NCI-H510A (cell line): ENCODE data around the gene CSN1S1.
"Not testable (repeated sequence)": the region's sequence is repeated elsewhere in the genome, so short reads cannot be mapped to it uniquely, and the experiment has no call there.

ENCODE experiments used
- DNase-seq: peaks from one replicate; lab custom pipeline; 2025; lab: John Stamatoyannopoulos, UW

CSN1S1 gene

GRCh38 chr4:69930768-69931167 is at the start of gene CSN1S1:
Gene CSN1S1, plus strand, starts transcription at chr4:69931068. Its CDS starts 1,488 bp downstream, at chr4:69932556.
- no peak for DNase-seq

GRCh38 chr4:69881173-69881773 is 49.6 kb upstream of the CSN1S1 start:
- peak; percentile 20 for DNase-seq

GRCh38 chr4:69882150-69882549 is 48.7 kb upstream of the CSN1S1 start:
- no peak for DNase-seq

GRCh38 chr4:69888336-69888735 is 42.5 kb upstream of the CSN1S1 start:
- no peak for DNase-seq

- no peak for DNase-seq
These were observed 36.7 kb upstream of the CSN1S1 start for GRCh38 chr4:69894186-69894585.

GRCh38 chr4:69894721-69895120 is 36.1 kb upstream of the CSN1S1 start:
- no peak for DNase-seq

GRCh38 chr4:69896530-69897116 is 34.2 kb upstream of the CSN1S1 start:
- no peak for DNase-seq

- DNase-seq = no peak
These were observed 23.7 kb upstream of the CSN1S1 start for GRCh38 chr4:69907151-69907550.

GRCh38 chr4:69909195-69909594 is 21.7 kb upstream of the CSN1S1 start:
- no peak for DNase-seq

- DNase-seq = no peak
These were observed 20.7 kb upstream of the CSN1S1 start for GRCh38 chr4:69910016-69910782.

- no peak for DNase-seq
These were observed 10.0 kb upstream of the CSN1S1 start for GRCh38 chr4:69920874-69921273.

- not testable (repeated sequence) for DNase-seq
These were observed 7.0 kb upstream of the CSN1S1 start for GRCh38 chr4:69923782-69924410.

GRCh38 chr4:69934150-69934549 is 3.3 kb downstream of the CSN1S1 start:
- no peak for DNase-seq

GRCh38 chr4:69936566-69936965 is 5.7 kb downstream of the CSN1S1 start:
- no peak for DNase-seq

- no peak for DNase-seq
These were observed 20.7 kb downstream of the CSN1S1 start for GRCh38 chr4:69951602-69952001.

- DNase-seq = no peak
These were observed 26.3 kb downstream of the CSN1S1 start for GRCh38 chr4:69957209-69957608.

- DNase-seq = no peak
These were observed 34.8 kb downstream of the CSN1S1 start, which contains the start of gene CSN2 for GRCh38 chr4:69965628-69966027. Gene CSN2, minus strand, starts transcription at chr4:69965728. Its CDS starts 4,733 bp downstream, at chr4:69960995.

- DNase-seq = no peak
These were observed 39.2 kb downstream of the CSN1S1 start for GRCh38 chr4:69970071-69970470.

- no peak for DNase-seq
These were observed 43.8 kb downstream of the CSN1S1 start for GRCh38 chr4:69974631-69975030.

GRCh38 chr4:69977582-69977981 is 46.7 kb downstream of the CSN1S1 start:
- no peak for DNase-seq

GRCh38 chr4:69984030-69984443 is 53.2 kb downstream of the CSN1S1 start:
- peak; percentile 79 for DNase-seq

GRCh38 chr4:69986663-69987062 is 55.8 kb downstream of the CSN1S1 start:
- DNase-seq = no peak

- no peak for DNase-seq
These were observed 60.1 kb downstream of the CSN1S1 start for GRCh38 chr4:69991016-69991415.
